T-helper 1 cell (primary cell): ENCODE measurements around the gene IP6K3.
A peak's percentile ranks its signal among the peaks of the same experiment; 100 is the strongest.

ENCODE experiments used
- DNase-seq, 5 donors: peaks; one replicate each; pipeline ENCODE4 v3.0.0-alpha.2; 2012 to 2020

Gene IP6K3

DNA sequence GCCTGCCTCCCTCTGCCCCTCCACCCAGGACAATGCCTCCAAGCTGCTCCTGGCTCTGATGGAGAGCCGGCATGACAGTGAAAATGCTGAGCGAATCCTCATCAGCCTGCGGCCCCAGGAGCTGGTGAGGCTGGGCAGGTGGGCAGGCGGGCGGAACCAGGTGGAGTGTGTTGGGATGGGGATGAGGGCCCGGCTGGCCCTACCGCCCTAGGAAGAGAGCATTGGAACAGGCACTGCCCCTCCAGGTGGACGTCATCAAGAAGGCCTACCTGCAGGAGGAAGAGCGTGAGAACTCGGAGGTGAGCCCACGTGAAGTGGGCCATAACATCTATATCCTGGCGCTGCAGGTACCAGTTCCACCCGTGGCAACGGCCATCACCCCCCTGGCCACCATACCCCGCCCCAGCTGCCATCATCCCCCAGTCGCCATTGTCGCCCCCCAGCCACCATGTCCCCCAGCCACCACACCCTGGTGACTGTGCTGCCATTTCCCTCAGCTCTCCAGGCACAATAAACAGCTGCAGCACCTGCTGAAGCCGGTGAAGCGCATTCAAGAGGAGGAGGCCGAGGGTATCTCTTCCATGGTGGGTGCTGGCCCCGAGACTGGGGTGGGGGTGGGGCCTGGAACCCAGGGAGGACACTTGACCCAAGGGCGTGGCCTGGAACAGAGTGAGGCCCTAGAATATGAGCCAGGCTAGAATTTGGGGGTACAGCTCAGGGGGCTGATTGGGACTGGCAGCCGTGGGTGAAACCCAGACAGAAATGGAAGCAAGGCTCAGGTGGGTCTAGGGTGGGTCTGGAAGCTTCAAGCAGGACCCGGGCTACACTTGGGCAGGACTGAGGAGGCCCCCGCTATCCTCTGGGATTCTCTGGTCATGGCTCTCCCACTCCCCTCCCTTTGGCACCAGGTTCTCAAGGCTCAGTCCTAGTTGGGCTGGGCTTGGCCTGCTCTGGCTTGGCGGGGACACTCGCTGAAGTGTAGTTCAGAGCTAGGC lies 59.4 kb downstream of the IP6K3 start:
- no peak for DNase-seq

GRCh38 chr6:33686225-33686924 lies 60.3 kb downstream of the IP6K3 start:
- no peak for DNase-seq

GRCh38 chr6:33685411-33686224 lies 61.1 kb downstream of the IP6K3 start:
- no peak for DNase-seq

GRCh38 chr6:33684983-33685382 lies 61.7 kb downstream of the IP6K3 start:
- no peak for DNase-seq

DNA sequence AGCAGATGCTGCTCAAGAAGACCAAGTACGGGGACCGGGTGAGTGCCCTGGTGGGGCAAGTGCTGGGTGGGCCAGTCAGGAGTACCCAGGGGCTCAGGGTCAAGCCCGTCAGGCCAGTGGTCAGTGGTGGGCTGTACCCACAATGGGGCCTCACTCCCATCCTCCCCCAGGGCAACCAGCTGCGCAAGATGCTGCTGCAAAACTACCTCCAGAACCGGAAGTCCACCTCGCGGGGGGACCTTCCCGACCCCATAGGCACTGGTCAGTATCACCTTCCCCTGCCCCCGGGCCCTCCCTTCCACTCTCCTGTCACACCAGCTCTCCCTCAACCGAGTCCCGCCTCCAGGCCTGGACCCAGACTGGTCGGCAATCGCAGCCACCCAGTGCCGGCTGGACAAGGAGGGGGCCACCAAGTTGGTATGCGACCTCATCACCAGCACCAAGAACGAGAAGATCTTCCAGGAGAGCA lies 62.2 kb downstream of the IP6K3 start:
- DNase-seq = no peak

GRCh38 chr6:33683576-33684427 lies 62.9 kb downstream of the IP6K3 start:
- DNase-seq = no peak

GRCh38 chr6:33683051-33683571 lies 63.6 kb downstream of the IP6K3 start:
- DNase-seq = peak in 3 of 5 donors; percentile 14 to 61 (median 31)

GRCh38 chr6:33682341-33682740 lies 64.4 kb downstream of the IP6K3 start:
- DNase-seq = no peak

- DNase-seq = no peak
Measured at GRCh38 chr6:33679761-33680160, 66.9 kb downstream of the IP6K3 start.

GRCh38 chr6:33678932-33679490 lies 67.7 kb downstream of the IP6K3 start:
- DNase-seq = no peak

DNA sequence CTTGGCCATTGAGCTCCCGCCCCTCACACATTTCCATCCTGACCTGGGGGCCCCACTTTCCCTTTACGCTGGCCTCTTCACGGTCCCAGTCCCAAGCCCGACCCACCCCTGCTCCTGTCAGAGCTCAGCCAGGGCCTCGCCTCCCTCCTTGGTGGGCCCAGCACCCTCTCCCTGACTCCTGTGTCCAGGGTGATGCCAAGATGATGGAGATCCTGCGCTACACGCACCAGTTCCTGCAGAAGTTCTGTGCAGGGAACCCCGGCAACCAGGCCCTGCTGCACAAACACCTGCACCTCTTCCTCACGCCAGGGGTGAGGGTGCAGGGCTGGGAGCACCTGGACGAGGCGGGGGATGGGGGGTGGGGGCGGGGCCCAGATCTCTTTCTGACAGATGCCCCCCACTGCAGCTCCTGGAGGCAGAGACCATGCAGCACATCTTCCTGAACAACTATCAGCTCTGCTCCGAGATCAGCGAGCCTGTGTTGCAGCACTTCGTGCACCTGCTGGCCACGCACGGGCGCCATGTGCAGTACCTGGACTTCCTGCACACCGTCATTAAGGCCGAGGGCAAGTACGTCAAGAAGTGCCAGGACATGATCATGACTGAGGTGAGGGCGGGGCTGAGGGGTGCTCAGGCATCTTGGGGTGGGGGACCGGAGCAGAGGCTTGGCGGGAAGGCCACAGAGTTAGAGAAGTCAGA lies 68.3 kb downstream of the IP6K3 start:
- no peak for DNase-seq

GRCh38 chr6:33677689-33678088 lies 69.0 kb downstream of the IP6K3 start:
- no peak for DNase-seq

DNA sequence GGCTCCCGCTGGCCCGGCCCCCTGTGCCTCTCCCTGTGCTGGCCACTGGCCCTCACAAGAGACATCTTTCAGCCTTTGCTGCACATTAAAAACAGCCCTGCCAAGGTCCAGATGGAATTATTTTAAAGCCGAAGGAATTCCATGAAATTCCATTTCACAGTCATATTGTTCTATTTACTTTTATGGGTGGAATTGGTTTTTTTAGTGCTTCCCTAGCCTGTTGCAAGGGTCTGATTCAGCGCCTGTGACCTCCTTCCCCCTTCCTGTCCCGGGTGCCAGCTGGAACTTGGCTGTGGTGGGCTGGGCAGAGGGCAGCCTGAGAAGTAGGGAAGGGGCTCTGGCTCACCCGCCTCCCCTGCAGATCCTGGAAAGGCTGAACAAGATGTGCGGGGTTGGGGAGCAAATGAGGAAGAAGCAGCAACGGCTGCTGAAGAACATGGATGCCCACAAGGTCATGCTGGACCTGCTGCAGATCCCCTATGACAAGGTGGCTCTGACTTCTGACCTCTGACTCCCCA lies 69.5 kb downstream of the IP6K3 start:
- no peak for DNase-seq

- DNase-seq = no peak
Measured at GRCh38 chr6:33676416-33677142, 70.1 kb downstream of the IP6K3 start.

GRCh38 chr6:33675968-33676367 lies 70.7 kb downstream of the IP6K3 start:
- DNase-seq = no peak

DNA sequence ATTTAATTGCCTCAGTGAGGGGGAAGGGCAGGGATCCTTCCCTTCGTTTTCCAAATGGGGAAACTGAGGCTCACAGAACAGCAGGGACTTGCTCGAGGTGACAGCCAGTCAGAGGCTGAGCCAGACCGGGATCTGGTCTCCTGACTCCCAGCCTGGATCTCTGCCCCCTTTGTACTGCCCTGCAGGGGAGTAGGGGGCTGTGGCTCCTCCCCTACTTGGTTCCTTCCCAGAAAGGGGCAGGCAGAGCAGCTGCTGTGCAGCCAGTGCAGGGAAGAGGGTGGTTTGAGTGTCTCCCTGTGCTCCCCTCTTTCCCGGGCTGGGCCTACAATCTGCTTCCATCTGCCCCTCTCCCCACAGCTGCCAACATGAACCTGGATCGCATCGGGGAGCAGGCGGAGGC lies 72.9 kb downstream of the IP6K3 start:
- no peak for DNase-seq

GRCh38 chr6:33672808-33673207 lies 73.9 kb downstream of the IP6K3 start:
- DNase-seq = no peak

DNA sequence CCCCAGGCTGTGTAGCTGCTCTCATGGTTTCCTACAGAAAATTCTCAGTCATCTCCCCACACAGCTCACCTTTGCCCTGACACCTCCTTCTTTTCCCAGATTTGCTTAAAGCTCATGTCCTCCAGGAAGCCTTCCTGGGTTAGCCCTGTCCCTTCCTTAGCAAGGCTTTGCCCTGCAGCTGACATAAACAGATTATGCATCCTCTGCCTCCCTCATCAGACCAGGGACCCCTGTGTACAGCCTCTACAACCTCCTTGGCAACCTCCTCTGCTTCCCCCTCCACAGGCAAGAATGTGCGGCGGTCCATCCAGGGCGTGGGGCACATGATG lies 75.0 kb downstream of the IP6K3 start:
- no peak for DNase-seq
